Ovary (tissue), 9 donors: ENCODE data around the gene TMEM266. TPM values are rescaled to one million over a fixed set of nuclear protein-coding genes. Genes with fewer than 3 reads are reported as not detected.

Source experiments
- DNase-seq, 5 donors: peaks; one replicate each; pipeline ENCODE4 v3.0.0-alpha.2; 2019 to 2020
- H3K27ac ChIP-seq, 2 donors: fragments of 200-600 bp; one replicate each; pipeline versions ENCODE4 v1.5.1 to v1.8.0; 2019 to 2022
- H3K27me3 ChIP-seq: fragments of 200-600 bp; one replicate; pipeline ENCODE4 v1.8.0; 2022
- H3K36me3 ChIP-seq: fragments of 200-600 bp; sonication (generic); one replicate; pipeline ENCODE4 v1.5.1; 2019
- H3K4me1 ChIP-seq: one replicate; pipeline ENCODE4 v1.8.1; 2013; ENCODE audit warnings: mild to moderate bottlenecking, moderate library complexity; ENCODE audit not compliant: insufficient read depth
- H3K4me3 ChIP-seq: fragments of 200-600 bp; sonication (generic); one replicate; pipeline ENCODE4 v1.5.1; 2017
- H3K9me3 ChIP-seq, 2 donors: fragments of 200-600 bp in 1 of 2; sonication (generic) in 1 of 2; one replicate each; pipeline versions ENCODE4 v1.5.1 to v1.8.1; 2013 to 2019; ENCODE audit warnings: mild to moderate bottlenecking in 1 of 2, moderate library complexity in 1 of 2
- EP300 ChIP-seq: sonication (generic); formaldehyde crosslinking; IDR thresholded peaks from one replicate; pipeline ENCODE4 v1.6.1; 2017; ENCODE audit warnings: antibody characterized with exemption
- POLR2A ChIP-seq: fragments of 450-650 bp; IDR thresholded peaks from one replicate; pipeline ENCODE4 v1.6.1; 2017; ENCODE audit warnings: antibody characterized with exemption, mild to moderate bottlenecking, moderate library complexity
- WGBS, 3 donors: extraction: QIAGEN DNeasy Blood & Tissue Kit in 1 of 3; methylation state at CpG; one replicate each; pipeline versions ENCODE4 v1.1.5 to v1.1.7; 2013 to 2017; 5-methylcytosine and 5-hydroxymethylcytosine counted together
- intact Hi-C, 4 donors: fragments of 100-400 bp; cut with DNase I; formaldehyde crosslinking; loops; one replicate each; pipeline versions ENCODE4 v1.11.0 to v1.15.1; 2022 to 2023
- polyA plus RNA-seq, 2 donors: library from polyadenylated mRNA; stranded (reverse); fragments of 200-250 nt in 1 of 2; fragments of 350-450 nt in 1 of 2; fragmentation: Illumina TruSeq in 1 of 2; extraction: RNeasy Lipid Tissue Mini Kit (QIAGEN cat#74804) in 1 of 2; gene quantifications; one replicate each; pipeline ENCODE4 v1.2.3, GENCODE V29; 2013 to 2014
- total RNA-seq, 7 donors: library from RNA; depleted of rRNA in 2 of 7; stranded (reverse); fragments of >200 nt in 2 of 7; fragmentation: NEBNext Ultra II Directional in 3 of 7; extraction: Animal tissue kit (Norgen Biotek cat#: 25700) in 3 of 7; gene quantifications; one replicate each; pipeline versions ENCODE4 v1.1.0 to v1.2.4, GENCODE V29; 2016 to 2023
- TF ChIP-seq, protein P1 (sequence below), 3 donors: fragments of 450-650 bp in 2 of 3; fragments of 200-600 bp in 1 of 3; IDR thresholded peaks; one replicate each; pipeline versions ENCODE4 v1.5.1 to v1.8.0; 2016 to 2022; ENCODE audit warnings: antibody characterized with exemption in 3 of 3, mild to moderate bottlenecking in 1 of 3
- donor health status: DM: no; HTN: no; CAD: no; lungs with moderate emphysema.
- donor health status: DM: no; HTN: no; CAD: no.
- donor health status: Bipolar disorder and iron deficiency.
- donor health status: DM: yes; HTN: yes; CAD: no.
- donor health status: DM: no; HTN: no; CAD: no.
- donor health status: DM: yes; HTN: yes; CAD: no.

TMEM266 gene
- total and polyA plus RNA-seq, 9 donors, result 0.11 to 0.13 TPM; not detected in 7

DNA sequence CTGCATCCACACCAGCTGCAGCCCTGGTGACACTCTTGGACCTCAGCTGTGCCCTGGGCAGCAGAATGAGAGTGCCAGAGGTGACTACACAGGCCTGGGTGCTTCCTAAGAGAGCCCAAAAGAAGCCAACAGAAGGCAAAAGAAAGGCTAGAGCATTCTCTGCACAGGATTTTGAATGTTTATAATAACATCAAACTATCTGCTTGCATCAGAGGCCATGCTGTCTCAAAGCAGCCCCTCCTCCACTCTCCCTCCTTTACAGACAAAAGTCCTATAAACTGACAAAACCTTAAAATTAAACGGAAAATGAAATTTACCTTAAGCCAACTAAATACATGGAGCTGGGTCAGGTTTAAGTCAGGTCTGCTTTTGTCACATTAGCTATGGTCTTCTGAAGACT is 155.8 kb downstream of the TMEM266 start:
- WGBS, 3 donors, result 85 to 90% (median 90%) methylated on average over 1 of the region's 1 CpG
- intact Hi-C loops, result no loop called here
- no peaks in the 10 kb centered on the region for H3K36me3 ChIP-seq
- no peaks in the 10 kb centered on the region for H3K4me1 ChIP-seq
- no peak overlapping the region for H3K27ac ChIP-seq
- DNase-seq, result no peak
- TF ChIP-seq POLR2A, result no peak
- no peak for TF ChIP-seq EP300
- TF ChIP-seq, protein P1, sequence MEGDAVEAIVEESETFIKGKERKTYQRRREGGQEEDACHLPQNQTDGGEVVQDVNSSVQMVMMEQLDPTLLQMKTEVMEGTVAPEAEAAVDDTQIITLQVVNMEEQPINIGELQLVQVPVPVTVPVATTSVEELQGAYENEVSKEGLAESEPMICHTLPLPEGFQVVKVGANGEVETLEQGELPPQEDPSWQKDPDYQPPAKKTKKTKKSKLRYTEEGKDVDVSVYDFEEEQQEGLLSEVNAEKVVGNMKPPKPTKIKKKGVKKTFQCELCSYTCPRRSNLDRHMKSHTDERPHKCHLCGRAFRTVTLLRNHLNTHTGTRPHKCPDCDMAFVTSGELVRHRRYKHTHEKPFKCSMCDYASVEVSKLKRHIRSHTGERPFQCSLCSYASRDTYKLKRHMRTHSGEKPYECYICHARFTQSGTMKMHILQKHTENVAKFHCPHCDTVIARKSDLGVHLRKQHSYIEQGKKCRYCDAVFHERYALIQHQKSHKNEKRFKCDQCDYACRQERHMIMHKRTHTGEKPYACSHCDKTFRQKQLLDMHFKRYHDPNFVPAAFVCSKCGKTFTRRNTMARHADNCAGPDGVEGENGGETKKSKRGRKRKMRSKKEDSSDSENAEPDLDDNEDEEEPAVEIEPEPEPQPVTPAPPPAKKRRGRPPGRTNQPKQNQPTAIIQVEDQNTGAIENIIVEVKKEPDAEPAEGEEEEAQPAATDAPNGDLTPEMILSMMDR (IDR thresholded peaks at IDR 0.05), result no peak
- no peaks in the 10 kb centered on the region for H3K9me3 ChIP-seq
- H3K4me3 ChIP-seq, result no peak overlapping the region
- no peaks in the 10 kb centered on the region for H3K27me3 ChIP-seq

DNA sequence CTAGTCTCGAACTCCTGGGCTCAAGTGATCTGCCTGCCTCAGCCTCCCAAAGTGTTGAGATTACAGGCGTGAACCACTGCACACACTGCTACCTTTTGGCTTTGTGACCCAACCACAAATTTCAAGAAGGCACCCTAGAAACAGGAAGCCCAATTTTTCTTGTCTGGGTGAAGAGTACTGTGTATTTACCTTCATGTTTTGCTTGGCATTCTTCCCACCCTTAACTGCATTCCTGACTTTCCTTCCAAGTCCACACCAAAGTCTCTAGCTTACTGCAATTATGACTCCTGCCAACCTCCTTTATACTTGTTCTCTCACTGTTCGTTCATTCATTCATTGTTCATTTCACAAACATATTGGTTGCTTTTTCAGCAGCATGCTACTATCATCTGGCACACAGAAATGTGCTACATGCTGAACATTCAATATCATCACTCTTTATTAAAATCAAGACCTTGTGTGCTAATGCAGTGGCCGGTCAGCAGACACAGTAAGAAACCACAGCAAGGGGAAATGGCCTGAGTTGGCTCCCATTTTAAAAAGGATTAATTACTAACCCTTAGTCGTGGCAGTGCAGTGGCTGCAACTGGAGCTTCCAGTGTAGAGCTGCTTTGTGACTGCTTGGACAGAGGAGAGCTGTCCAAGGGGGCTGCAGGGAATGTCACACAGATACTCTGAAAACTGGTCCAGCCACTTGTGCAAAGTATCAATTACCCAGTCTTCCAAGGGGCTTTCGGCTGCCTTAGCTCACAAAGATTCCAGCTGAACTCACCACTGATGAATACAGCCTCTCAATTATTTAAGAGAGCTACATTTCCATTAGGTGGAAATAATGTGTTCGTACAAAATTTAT is 157.5 kb downstream of the TMEM266 start:
- H3K4me1 ChIP-seq, result no peaks in the 10 kb centered on the region
- H3K27ac ChIP-seq, result no peak overlapping the region
- no peaks in the 10 kb centered on the region for H3K27me3 ChIP-seq
- WGBS, 3 donors, result 76 to 81% (median 78%) methylated on average over 7 of the region's 7 CpGs
- TF ChIP-seq, protein P1 (IDR thresholded peaks at IDR 0.05), result no peak
- no peak overlapping the region for H3K4me3 ChIP-seq
- no peaks in the 10 kb centered on the region for H3K36me3 ChIP-seq
- H3K9me3 ChIP-seq, result no peaks in the 10 kb centered on the region
- DNase-seq, result no peak
- intact Hi-C loops, result no loop called here

DNA sequence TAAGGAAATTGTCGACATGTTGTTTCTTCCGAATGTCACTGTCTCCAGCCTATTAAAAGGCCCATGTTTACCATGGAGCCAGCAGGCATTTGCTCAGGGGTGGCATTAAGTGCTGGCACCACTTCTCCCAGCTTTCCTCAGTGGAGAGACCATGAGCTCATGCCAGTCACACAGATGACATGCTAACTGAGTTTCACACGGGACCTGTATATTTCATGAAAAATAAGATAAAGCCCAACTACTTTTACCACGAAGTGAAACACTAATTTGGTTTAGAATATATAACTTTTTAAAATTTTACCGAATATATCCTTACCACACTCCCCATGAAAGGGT is 158.1 kb downstream of the TMEM266 start:
- H3K27me3 ChIP-seq, result no peaks in the 10 kb centered on the region
- no peaks in the 10 kb centered on the region for H3K9me3 ChIP-seq
- H3K27ac ChIP-seq, result no peak overlapping the region
- no peak for TF ChIP-seq EP300
- TF ChIP-seq POLR2A, result no peak
- TF ChIP-seq, protein P1 (IDR thresholded peaks at IDR 0.05), result no peak
- WGBS, 3 donors, result 93 to 95% (median 94%) methylated on average over 5 of the region's 5 CpGs
- H3K4me3 ChIP-seq, result no peak overlapping the region
- DNase-seq, result no peak
- no peaks in the 10 kb centered on the region for H3K36me3 ChIP-seq
- H3K4me1 ChIP-seq, result no peaks in the 10 kb centered on the region
- intact Hi-C loops, result no loop called here

DNA sequence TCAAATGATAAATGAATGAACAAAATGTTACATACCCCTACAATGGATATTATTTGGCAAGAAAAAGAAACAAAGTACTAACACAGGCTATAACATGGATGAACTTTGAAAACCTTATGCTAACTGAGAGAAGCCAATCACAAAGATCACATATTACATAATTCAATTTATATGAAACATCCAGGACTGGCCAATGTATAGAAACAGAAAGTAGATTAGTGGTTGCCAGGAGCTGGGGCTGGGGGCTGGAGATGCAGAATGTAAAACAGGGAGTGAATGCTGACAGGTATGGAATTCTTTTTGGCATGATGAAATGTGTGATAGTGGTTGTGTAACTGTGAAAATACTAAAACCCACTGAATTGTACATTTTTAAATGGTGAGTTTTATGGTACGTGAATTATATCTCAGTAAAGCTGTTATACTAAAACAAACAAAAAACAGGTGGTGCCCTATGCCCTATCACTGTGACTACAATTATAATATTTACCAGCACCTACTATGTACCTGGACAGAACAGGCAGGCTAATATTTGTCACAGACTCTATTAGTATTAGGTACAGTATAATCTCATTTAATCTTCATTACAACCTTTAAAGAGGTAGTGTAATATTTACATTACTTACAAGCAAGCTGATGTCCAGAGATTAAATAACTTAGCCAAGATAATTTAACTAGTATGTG is 161.4 kb downstream of the TMEM266 start:
- DNase-seq, result no peak
- intact Hi-C loops, result no loop called here
- WGBS, 3 donors, result 90 to 100% (median 91%) methylated on average over 1 of the region's 1 CpG
- Histone ChIP-seq H3K36me3 (no peaks in the 10 kb centered on the region), H3K4me1 (no peaks in the 10 kb centered on the region), H3K27me3 (no peaks in the 10 kb centered on the region), H3K27ac (no peak overlapping the region), H3K9me3 (no peaks in the 10 kb centered on the region), H3K4me3 (no peak overlapping the region)
- TF ChIP-seq, protein P1 (IDR thresholded peaks at IDR 0.05), result no peak
- no peak for TF ChIP-seq POLR2A
- no peak for TF ChIP-seq EP300
